Measurements from ENCODE around the gene EVL. TPM values are rescaled to one million over a fixed set of nuclear protein-coding genes. Genes with fewer than 3 reads are reported as not detected.

Gene EVL
- total RNA-seq, 6 experiments from 2014 or later, result 1.2 to 4.8 (median 2.0) TPM

GRCh38 chr14:100071545-100071944 is 6.3 kb downstream of the EVL start:
- H3K9me3 Mint-ChIP-seq, result no peaks in the 10 kb centered on the region
- H3K4me3 Mint-ChIP-seq, result no peak overlapping the region
- no peak for DNase-seq
- H3K4me1 Mint-ChIP-seq (ENCODE audit: low read depth), result peaks cover 18% of the 10 kb centered on the region
- peaks cover 16% of the 10 kb centered on the region for H3K27me3 Mint-ChIP-seq (ENCODE audit: insufficient read depth)
- no peak overlapping the region for H3K27ac Mint-ChIP-seq
- H3K36me3 Mint-ChIP-seq (ENCODE audit: low read depth), result no peaks in the 10 kb centered on the region; the same call in 1 of the 2 replicates
- TF ChIP-seq, protein P1, sequence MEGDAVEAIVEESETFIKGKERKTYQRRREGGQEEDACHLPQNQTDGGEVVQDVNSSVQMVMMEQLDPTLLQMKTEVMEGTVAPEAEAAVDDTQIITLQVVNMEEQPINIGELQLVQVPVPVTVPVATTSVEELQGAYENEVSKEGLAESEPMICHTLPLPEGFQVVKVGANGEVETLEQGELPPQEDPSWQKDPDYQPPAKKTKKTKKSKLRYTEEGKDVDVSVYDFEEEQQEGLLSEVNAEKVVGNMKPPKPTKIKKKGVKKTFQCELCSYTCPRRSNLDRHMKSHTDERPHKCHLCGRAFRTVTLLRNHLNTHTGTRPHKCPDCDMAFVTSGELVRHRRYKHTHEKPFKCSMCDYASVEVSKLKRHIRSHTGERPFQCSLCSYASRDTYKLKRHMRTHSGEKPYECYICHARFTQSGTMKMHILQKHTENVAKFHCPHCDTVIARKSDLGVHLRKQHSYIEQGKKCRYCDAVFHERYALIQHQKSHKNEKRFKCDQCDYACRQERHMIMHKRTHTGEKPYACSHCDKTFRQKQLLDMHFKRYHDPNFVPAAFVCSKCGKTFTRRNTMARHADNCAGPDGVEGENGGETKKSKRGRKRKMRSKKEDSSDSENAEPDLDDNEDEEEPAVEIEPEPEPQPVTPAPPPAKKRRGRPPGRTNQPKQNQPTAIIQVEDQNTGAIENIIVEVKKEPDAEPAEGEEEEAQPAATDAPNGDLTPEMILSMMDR (IDR thresholded peaks at IDR 0.05), result no peak

GRCh38 chr14:100072783-100073346 is 7.6 kb downstream of the EVL start:
- DNase-seq, result no peak
- Mint-ChIP-seq H3K27me3 (ENCODE audit: insufficient read depth) (peaks cover 18% of the 10 kb centered on the region), H3K4me3 (no peak overlapping the region), H3K4me1 (ENCODE audit: low read depth) (peaks cover 24% of the 10 kb centered on the region), H3K27ac (no peak overlapping the region), H3K9me3 (no peaks in the 10 kb centered on the region), H3K36me3 (ENCODE audit: low read depth) (no peaks in the 10 kb centered on the region; the same call in 1 of the 2 replicates)
- TF ChIP-seq, protein P1 (IDR thresholded peaks at IDR 0.05), result no peak

- no peak for DNase-seq
- Mint-ChIP-seq H3K27me3 (ENCODE audit: insufficient read depth) (peaks cover 20% of the 10 kb centered on the region), H3K36me3 (ENCODE audit: low read depth) (no peaks in the 10 kb centered on the region), H3K27ac (no peak overlapping the region), H3K4me3 (no peak overlapping the region), H3K9me3 (no peaks in the 10 kb centered on the region), H3K4me1 (ENCODE audit: low read depth) (peaks cover 14% of the 10 kb centered on the region)
- TF ChIP-seq, protein P1 (IDR thresholded peaks at IDR 0.05), result no peak
Observed at GRCh38 chr14:100073576-100074430, 8.6 kb downstream of the EVL start.

- no peak for DNase-seq
- no peaks in the 10 kb centered on the region for H3K9me3 Mint-ChIP-seq
- no peaks in the 10 kb centered on the region for H3K36me3 Mint-ChIP-seq (ENCODE audit: low read depth)
- H3K4me3 Mint-ChIP-seq, result no peak overlapping the region
- H3K4me1 Mint-ChIP-seq (ENCODE audit: low read depth), result peaks cover 14% of the 10 kb centered on the region
- TF ChIP-seq, protein P1 (IDR thresholded peaks at IDR 0.05), result no peak
- H3K27me3 Mint-ChIP-seq (ENCODE audit: insufficient read depth), result peaks cover 22% of the 10 kb centered on the region
- no peak overlapping the region for H3K27ac Mint-ChIP-seq
Observed at GRCh38 chr14:100074431-100075100, 9.3 kb downstream of the EVL start.

DNA sequence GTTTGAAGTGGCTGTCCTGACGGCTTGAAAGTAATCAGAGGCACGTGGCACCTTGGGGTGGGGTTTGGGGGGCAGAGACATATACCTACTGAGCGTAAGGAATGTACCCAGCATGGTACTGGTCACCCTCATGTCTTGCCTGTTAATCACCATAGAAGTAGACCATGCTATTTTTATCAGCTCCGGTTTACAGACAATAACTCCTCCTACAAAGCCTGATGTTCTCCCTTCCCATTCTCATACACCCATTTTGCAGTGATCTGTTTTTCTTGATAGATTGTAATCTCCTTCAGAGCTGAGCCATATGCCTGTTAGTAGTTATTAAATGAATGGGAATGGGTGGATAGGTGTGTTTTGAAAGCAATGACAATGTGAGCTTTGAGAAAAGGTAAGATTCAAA is 10.5 kb downstream of the EVL start:
- Mint-ChIP-seq H3K27me3 (ENCODE audit: insufficient read depth) (peaks cover 20% of the 10 kb centered on the region), H3K9me3 (no peaks in the 10 kb centered on the region), H3K4me1 (ENCODE audit: low read depth) (peaks cover 14% of the 10 kb centered on the region), H3K4me3 (no peak overlapping the region), H3K27ac (no peak overlapping the region), H3K36me3 (ENCODE audit: low read depth) (no peaks in the 10 kb centered on the region)
- TF ChIP-seq, protein P1 (IDR thresholded peaks at IDR 0.05), result no peak
- DNase-seq, result no peak
